ENCODE results near the gene NPSR1. TPM values are rescaled to one million over a fixed set of nuclear protein-coding genes. Genes with fewer than 3 reads are reported as not detected.

The NPSR1 gene
- total RNA-seq (2022; extraction: Qiagen RNA extraction) = not detected in 5 replicates

GRCh38 chr7:34657632-34658268 is at the start of gene NPSR1:
NPSR1 (plus strand) TSS chr7:34658218; CDS start chr7:34658413, 195 bp downstream.

All from A549 treated with Hydrocortisone at 1 μM for 4 hours (cell line).